Activated CD8-positive, alpha-beta memory T cell treated with anti-CD3 and anti-CD28 coated beads, Interleukin-2, amount 50 U/mL, for 48 hours (primary cell): ENCODE measurements around the gene FLYWCH1.

ENCODE experiments used
- DNase-seq: peaks from one replicate; pipeline ENCODE4 v3.0.0-alpha.2; 2020

The FLYWCH1 gene

DNA sequence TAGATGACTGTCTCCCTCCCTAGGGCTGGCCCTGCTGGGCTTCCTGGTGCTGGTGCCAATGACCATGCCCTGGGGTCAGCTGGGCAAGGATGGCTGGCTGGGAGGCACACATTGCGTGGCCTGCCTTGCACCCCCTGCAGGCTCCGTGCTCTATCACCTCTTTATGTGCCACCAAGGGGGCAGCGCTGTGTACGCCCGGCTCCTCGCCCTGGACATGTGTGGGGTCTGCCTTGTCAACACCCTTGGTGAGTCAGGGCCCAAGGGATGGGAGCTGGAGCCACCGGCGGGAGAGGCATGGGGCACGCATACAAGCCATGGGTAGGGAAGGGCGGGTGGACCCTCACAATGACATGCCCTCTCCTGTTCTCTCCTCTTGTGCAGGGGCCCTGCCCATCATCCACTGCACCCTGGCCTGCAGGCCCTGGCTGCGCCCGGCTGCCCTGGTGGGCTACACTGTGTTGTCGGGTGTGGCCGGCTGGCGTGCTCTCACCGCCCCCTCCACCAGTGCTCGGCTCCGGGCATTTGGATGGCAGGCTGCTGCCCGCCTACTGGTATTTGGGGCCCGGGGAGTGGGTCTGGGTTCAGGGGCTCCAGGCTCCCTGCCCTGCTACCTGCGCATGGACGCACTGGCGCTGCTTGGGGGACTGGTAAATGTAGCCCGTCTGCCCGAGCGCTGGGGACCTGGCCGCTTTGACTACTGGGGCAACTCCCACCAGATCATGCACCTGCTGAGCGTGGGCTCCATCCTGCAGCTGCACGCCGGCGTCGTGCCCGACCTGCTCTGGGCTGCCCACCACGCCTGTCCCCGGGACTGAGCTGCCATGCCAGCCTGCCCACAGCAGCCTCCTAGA, 59.6 kb downstream of the FLYWCH1 start:
- DNase-seq: peak; percentile 63

DNA sequence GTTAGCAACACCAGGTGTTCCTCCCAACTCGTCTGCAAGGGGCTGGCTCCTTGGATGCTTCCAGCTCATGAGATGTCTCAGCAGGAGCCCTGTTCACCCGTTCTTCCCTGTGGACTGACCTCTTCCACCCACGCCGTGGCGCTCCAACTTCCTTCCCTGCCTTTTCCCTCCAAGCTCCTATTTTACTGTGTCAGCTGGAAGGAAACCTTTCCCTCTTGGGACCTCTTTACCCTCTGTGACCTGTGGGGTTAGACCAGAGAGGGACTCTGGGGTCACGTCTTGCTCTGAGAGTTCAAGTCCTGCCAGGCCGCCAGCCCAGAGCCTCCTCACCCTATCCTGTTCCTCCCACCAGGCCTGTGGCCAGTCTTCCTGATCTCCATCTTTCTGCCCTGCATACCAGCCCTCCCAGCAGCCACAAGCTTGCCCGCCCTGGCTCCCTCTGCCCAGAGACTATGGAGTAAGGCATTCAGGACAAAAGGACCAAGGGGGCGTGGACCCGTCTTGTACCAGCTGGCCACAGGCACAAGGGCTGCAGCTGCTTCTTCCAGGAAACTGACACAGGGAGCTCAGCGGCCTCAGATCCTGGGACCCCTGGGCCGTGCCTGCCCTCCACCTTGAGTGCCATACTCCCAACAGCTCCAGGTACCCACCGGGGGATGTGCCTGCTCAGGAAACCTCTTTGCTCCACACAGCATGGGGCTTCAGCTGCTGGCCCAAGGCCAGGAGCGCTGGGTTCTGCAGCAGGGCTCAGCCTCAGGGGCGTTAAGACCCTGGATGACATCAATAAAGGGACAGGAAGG, 60.5 kb downstream of the FLYWCH1 start:
- DNase-seq: no peak

DNA sequence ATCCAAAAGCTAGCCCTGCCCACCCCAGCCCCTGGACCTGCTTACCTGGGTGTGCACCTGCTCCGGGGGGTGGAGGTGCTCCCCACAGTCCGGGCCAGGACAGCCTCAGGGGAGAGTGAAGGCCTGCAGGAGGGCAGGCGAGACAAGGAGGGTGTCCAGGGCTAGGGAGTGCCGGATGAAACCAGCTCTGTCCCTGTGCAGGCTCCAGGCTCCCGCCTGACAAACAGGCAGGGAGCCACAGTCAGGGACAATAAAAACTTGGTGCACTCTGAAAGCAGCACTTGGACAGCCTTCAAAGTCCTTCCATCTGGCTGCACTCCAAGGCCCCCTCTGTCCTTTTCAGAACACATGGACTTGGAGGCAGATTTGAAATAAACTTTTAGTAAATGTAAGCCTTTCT, 61.4 kb downstream of the FLYWCH1 start:
- no peak for DNase-seq

DNA sequence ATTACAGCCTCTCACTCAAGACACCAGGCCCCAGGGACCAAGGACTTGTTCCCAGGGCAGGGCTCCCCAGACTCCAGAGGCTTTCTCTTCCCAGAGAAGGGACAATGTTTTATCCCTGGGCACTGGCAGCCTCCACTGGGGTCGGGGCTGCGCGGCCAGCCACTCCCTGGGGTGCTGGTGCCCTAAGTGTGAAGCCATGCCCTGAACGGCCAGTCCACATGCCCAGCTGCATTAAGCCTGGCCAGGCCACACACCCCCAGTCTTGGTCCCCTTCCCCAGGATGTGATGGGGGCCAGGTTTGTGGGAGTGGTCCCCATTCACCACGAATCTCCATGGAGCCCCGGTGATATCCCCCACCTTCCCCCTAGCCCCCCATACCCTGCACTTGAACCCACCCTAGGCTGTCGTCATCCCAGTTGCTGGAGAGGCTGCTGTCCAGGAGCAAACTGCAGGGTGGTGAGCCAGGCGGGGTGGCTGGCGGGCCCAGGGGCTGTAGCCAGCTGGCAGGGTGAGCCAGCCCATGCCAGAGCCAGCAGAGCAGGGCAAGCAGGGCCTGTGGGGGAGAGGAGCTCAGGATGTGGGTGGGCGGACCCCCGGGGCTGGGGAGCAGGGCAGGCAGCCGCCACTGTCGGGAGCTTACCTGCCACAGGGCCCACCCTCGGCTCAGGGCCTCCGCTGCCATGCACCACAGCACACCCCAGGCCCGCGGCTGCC, 62.0 kb downstream of the FLYWCH1 start:
- no peak for DNase-seq

DNA sequence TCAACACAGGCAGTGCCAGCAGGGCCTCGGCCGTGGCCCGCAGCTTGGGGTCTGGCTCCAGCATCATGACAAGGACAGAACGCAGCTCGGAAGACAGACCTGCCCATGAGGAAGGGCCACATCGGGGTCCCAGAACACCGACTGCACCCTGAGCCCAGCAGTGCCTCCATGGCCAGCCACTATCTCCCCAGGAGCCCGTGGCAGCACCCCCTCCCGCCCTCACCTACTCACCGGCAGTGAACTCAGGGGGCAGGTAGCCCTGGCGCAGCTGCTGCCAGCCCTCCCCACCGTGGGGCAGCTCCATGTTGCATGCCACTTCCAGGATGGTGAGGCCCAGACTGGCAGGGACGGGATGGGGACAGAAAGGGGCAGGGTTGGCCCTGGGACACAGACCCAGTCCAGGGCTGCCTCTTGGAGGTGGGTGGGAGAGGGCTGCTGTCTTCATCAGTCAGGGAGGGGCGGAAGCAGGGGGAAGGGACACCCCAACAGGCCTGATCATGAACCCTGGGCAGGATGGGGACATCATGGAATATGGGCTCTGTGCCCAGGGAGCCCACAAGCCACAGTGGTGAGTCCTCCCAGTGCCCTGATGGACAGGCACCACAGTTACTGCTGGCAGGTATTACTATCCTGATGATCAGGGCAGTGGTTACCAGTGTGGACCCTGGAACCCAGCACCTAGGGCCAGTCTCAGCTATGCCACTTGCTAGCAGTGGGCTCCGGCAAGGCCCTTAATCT, 62.8 kb downstream of the FLYWCH1 start:
- DNase-seq: no peak

DNA sequence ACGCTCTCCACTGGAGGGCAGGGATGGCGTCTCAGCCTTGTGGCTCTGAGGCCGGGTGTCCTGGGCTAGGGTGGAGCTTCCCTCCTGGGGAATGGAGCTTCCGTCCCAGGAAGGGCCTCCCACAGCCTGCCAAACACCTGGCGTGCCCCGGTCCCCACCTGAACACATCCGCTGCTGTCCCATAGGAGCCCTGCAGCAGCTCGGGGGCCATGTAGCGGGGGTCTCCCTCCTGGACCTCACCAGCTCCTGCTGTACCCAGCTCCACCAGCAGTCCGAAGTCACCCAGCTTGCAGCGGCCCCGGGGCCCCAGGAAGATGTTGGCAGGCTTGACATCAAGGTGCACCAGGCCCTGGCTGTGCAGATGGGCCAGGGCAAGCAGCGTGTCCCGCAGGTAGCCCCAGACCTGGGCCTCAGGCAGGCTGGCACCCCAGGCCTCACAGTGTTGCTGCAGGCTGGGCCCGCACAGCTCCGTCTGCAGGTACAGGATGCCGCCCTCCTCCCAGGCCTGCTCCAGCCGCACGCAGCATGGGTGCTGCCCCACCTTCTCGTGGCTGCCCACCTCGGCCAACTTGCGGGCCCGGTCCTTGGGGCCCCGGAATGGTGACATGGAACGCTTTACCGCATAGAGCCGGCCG, 63.5 kb downstream of the FLYWCH1 start:
- DNase-seq: no peak

DNA sequence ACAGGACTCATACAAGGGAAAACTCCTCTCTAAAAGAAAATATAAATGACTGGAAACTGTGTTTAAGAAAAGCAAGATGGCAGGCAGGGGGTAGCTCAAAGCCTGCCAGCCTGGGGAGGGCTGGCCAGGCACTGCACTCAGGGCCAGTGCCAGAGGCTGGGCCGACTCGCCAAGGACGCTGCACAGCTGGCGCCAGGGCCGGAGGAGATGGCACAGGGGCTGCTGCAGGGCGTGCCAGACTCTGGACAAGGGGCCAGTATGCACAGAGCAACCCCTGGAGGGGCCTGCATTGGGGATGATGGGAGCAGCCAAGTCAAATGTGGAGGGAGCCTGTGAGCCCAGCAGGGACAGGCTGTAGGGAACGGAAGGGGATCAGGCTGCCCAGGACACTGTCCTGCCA, 64.5 kb downstream of the FLYWCH1 start:
- no peak for DNase-seq

DNA sequence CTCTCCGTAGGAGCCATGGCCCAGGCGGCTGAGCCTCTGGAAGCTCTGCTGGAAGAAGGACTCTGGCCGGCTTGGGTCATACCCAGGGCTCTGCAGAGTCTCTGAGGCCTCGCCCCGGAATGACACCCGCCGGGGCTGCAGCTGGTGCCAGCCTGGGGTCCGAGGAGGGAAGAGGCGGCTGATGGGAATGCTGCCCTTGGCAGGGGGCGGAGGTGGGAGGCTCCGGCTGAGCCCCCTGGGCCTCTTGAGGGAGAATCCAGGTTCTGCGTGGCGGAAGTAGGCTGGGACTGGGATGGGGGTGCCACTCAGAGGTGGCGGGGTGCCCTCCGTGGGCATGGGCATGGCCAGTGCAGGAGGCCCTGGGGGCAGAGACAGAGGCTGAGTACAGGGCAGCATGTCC, 64.9 kb downstream of the FLYWCH1 start:
- DNase-seq: no peak

DNA sequence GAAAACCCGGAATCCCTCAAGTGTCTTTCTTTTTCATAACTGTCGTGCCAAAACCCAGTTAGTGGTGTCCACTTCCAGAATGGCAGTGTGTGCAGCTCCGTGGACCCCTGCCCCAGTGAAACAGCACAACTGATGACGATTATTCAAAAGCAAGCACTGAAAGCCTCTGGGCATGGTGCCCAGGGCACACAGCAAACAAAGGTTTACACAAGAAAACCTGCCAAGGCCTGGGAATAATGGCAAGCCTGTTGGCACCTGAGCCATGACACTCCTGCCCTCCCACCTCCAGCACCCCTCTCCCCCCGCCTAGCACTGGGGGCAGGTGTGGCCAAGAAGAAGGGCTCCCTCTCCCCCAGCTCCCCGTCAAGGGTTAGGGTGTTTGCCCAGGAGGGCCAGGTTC, 65.7 kb downstream of the FLYWCH1 start:
- DNase-seq: no peak

DNA sequence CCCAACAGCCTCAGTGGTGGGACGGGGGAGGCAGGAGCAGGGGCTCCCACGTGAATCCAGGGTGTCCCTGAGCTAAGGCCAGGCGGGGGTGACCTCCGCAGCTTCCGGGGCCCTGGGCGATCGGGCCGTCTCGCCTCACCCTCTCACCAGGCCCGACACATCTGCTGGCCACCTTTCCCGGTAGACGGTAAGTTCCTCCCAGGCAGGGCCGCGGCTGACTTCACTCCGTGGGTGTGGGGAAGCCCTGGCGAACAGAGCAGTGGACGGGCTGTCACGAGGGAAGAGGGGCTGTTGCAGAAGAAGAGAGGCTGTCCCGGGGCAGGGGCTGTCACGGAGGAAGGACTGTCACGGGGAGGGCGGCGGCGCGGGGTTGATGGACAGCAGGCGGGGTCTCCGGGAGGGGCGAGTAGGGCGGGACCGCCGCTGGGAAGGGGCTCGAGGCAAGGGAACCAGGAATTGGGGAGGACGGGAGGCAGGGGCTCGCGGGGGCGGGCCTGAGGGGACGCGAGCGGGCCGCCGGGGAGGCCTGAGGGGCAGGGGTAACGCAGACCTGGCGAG, 68.0 kb downstream of the FLYWCH1 start:
- DNase-seq: peak; percentile 76

DNA sequence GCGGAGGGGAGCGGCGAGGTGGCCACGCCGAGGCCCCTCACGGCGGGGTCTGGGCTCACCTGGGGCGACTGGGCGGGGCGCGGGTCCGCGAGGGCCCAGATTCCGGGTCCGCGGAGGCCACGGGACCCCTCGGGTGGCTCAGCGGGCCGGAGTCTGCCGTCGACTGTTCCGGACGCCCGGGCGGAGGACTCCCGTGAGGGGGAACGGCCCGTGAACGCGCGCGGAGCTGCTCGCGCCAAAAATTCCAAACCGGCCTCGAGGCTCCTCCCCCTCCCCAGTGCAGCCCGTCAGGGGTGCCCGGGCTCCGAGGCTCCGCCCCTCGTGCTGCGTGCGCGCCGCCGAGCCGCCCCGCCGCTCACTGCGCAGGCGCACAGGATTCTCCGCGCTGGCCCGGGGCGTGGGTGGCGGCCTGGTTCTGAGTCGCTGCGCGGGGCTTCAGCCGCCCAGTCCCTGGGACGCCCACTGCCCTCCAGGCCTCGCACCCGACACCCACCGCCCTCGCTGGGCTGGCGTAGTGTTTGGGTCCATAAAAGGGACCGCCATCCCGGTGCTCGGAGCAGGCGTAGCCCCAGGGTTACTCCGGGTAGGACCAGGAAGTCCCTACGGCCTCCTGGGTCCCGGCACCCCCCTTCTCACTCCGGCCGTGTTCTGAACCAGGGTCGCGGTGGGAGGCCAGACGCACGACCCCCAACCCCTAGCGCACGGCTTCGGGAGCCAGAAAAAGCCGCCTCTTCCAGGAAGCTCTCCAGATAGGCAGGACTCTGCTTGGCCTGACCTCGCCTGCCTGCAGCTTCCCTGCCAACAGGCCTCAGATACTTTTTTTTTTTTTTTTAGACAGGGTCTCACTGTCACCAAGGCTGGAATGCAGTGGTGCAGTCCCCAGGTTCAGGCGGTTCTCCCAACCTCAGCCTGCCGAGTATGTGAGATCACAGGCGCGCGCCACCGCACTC, 68.8 kb downstream of the FLYWCH1 start, which contains the start of gene PKMYT1:
Gene PKMYT1, minus strand, starts transcription at position 220 of the 950 bp plus-strand sequence. CDS start 789 bp downstream, outside the sequence.
- DNase-seq: peak; percentile 99

DNA sequence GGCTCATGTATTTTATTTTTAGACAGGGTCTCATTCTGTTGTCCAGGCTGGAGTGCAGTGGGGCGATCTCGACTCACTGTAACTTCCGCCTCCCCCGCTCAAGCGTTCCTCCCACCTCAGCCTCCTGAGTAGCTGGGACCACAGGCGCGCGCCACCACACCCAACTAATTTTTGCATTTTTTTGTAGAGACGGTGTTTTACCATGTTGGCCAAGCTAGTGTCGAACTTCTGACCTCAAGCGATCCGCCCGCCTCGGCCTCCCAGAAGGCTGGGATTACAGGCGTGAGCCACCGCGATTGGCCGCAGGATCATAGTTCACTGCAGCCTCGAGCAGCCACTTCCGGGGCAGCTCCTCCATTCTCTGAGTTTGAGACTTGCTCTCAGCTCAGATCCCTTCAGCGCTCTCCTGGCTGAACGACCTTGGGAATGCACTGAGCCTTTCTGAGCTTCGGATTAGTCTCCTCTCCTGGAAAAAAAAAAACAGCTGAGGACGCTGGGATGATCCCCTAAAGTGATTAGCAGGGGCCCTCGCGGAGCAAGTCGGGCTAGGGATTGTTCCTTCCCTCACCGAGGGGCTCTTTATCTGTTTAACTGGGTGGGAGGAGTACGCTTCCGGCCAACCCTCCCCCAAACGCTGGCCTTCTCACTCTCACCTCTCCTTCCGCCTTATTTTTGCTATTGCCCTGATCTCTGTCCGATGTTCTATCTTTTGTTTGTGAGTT, 69.6 kb downstream of the FLYWCH1 start:
- DNase-seq: no peak

DNA sequence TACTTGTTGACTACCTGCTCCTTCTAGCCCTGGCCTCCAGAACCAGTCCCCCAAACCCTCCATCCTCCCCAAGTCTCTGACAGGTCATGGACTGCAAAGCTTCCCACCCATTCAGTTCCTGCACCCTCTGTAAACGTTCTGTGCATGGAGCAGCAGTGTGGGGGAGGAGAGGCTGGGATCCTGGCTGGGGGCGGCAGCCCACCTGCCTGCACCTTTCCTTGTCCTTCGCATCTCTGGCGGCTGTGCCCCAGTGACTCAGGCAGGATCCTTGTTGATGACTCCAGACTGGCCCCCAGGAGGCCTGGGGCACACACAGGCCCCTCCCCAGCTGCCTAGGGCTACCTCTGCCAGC, 70.1 kb downstream of the FLYWCH1 start:
- DNase-seq: no peak

DNA sequence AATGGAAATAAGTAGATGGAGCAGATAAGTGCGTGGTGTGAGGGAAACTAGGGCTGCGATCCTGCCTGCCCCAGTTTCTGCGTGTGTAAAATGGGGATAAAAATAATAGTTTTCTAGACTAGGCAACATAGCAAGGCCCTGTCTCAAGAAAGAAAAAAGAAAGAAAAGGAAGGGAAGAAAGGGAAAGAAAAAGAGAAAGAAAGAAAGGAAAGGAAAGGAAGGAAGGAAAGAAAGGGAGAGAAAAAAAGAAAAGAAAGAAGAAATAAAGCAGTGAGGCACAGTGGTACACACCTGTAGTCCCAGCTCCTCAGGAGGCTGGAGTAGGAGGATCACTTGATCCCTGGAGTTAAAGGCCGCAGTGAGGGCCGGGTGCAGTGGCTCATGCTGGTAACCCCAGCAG, 70.7 kb downstream of the FLYWCH1 start:
- no peak for DNase-seq

DNA sequence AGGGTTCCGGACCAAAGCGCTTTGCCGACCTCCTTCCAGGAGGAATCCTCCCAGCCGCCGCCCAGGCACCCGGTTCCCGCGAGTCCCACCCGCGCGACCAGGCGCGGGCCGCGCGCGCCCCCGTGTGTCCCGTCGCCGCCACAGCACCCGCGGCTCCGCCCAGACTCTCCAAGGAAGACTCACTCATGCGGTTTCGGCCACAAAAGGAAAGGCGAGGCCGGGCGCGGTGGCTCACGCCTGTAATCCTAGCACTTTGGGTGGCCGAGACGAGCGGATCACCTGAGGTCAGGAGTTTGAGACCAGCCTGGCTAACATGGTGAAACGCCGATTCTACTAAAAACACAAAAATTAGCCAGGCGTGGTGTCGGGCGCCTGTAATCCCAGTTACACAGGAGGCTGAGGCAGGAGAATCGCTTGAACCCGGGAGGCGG, 72.0 kb downstream of the FLYWCH1 start:
- DNase-seq: peak; percentile 93

DNA sequence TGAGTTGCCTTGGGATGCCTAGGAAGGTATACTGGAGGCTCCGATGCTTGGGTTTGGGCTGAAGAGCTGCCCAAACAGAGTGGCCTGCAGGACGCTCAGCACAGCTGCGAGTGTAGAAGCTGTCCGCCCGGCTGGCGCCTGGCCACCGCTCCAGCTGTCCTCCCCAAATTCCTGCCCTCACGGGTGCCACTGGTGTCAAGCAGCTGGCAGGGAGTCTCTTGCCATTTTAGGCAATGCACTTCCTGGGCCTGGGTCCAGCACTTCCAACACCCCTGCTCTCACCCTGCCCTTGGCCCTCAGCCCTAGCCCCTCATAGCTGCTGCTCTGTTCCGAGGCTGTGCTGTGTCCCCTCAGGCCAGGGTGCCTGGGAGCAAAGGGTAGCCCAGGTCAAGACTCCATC, 73.7 kb downstream of the FLYWCH1 start:
- no peak for DNase-seq

DNA sequence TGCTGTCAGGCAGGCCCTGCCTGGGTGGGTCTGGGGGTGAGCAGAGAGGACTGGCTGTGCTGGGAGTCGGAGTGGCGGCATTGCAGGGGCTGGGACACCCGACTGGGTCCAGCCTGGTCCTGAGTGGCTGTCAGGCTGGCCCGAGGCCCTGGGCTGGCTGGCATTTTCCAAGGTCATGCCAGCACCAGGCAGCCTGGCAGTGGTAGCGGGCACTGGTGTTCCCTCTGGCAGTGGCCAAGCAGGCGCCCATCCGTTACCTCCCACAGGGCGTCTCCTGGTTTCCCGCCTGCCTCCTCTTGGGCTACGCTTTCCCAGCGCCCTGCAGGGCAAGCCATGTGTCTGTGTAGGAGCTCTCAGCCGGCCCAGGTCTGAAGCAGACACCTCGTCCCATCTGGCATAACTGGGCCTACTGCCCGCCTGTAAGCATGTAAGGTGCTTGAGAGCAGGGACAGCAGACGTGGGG, 74.2 kb downstream of the FLYWCH1 start:
- DNase-seq: no peak

DNA sequence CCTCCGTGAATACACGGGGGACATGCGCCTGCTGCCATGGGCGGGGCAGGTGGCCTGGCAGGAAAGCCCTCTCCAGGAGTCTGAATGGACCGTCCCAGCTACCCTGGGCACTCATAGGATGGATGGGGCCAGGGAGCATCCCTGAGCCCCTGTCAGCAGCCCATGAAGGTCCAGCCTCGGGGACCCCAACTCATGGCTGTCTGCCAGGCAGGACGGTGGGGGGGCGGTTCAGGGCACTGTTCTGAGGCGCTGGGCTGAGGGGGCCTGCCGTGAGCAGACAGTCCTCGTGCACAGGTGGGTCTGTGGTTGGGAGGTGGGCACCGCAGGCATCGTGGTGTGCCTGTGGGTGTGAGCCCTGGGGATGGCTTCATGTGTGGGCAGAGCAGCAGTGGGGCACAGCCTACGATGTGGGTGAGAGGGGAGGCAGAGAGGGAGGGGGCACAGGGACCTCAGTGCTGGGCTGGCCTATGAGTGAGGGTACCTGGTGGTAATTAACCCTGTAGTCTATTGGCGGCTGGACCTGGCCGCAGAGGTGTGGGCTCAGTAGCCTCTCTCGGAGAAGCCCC, 75.0 kb downstream of the FLYWCH1 start:
- DNase-seq: no peak

DNA sequence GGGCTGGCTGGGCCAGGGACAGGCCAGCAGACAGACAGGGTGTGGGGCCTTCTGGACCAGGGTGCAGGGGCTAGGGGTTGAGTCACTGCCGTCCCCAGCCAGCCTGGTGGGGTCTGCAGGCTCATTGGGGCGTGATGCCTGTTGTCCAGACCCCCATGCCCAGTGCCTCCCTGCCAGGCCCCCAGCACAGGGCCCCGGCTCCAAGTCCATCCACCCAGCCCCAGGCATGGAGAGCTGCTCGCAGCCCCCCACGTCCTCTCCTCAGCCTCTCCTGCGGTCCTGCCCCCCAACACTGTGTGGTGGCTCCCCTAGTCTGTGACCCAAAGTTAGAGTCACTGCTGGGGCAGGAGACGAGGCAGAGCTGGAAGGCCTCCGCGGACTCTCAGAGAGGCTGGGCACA, 75.6 kb downstream of the FLYWCH1 start:
- DNase-seq: no peak

DNA sequence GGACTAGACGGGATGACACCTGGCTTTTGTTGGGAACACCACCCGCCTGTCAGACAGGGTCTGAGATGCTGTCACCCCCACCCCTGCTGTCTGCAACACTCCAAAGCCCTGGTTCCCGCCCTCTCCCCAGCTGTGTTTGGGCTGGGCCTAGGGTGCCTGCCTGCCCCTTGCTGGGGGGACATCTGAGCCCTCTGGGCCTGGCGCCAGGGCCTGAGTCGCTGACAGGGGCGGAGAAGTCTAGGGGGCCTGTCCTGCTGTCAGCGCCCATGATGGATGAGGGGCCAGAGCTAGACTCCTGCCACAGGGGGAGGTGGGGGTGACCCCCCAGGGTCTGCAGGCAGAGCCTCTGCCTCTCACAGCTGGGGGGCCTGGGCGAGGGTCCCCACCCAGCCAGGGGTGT, 76.1 kb downstream of the FLYWCH1 start:
- no peak for DNase-seq
